Measurements from ENCODE around the gene GPC6.

- TF ChIP-seq RFX5 (IDR thresholded peaks at IDR 0.05): no peak
- no peak for TF ChIP-seq HDAC2 (IDR thresholded peaks at IDR 0.05)
- no peak for TF ChIP-seq EHF (CRISPR knock-in tag; IDR thresholded peaks at IDR 0.05)
- TF ChIP-seq POLR2A (IDR thresholded peaks at IDR 0.05; ENCODE audit: low read length): no peak
- no peak for TF ChIP-seq PHF8 (IDR thresholded peaks at IDR 0.05; ENCODE audit: borderline replicate concordance, low read depth)
- no peak for TF ChIP-seq CTCF (IDR thresholded peaks at IDR 0.05)
- TF ChIP-seq MAX (IDR thresholded peaks at IDR 0.05): no peak
- TF ChIP-seq EP300 (IDR thresholded peaks at IDR 0.05): no peak
- no peak for TF ChIP-seq RCOR1 (IDR thresholded peaks at IDR 0.05; ENCODE audit: low read depth, low read length)
- TF ChIP-seq BCL3 (IDR thresholded peaks at IDR 0.05): no peak
- TF ChIP-seq KDM1A (IDR thresholded peaks at IDR 0.05; ENCODE audit: low read depth): no peak
Observed at GRCh38 chr13:94233837-94234236, 1007.2 kb downstream of the GPC6 start.

Measured in A549 (cell line).